ENCODE data around the gene CPNE1. TPM values are rescaled to one million over a fixed set of nuclear protein-coding genes. Genes with fewer than 3 reads are reported as not detected.

Gene CPNE1
- total RNA-seq, 2 experiments from 2014 or later, result 308 to 324 TPM

- intact Hi-C loops (cut with micrococcal nuclease), result no loop called here
- ATAC-seq (no peak), DNase-seq (no peak)
- Mint-ChIP-seq H3K4me1 (ENCODE audit: low read depth) (no peaks in the 10 kb centered on the region), H3K27me3 (peaks cover 7% of the 10 kb centered on the region), H3K27ac (no peak overlapping the region), H3K36me3 (ENCODE audit: low read depth) (no peaks in the 10 kb centered on the region), H3K9me3 (no peaks in the 10 kb centered on the region), H3K4me3 (no peak overlapping the region)
- POLR2A ChIA-PET, result interaction anchor here (0.6 kb wide), 2 partner anchors 105 to 232 kb away, joined by 3 read pairs; no protein-coding TSS in a partner anchor
- CTCF ChIA-PET, result no interaction called here
- no peak for TF ChIP-seq CTCF (IDR thresholded peaks at IDR 0.05)
These were observed 69.2 kb downstream of the CPNE1 start for GRCh38 chr20:35595456-35595855.

GRCh38 chr20:35592339-35592974 lies 72.2 kb downstream of the CPNE1 start:
- Mint-ChIP-seq H3K9me3 (no peaks in the 10 kb centered on the region), H3K27me3 (peaks cover 1% of the 10 kb centered on the region), H3K4me1 (ENCODE audit: low read depth) (no peaks in the 10 kb centered on the region), H3K4me3 (no peak overlapping the region), H3K27ac (no peak overlapping the region), H3K36me3 (ENCODE audit: low read depth) (no peaks in the 10 kb centered on the region)
- ATAC-seq (no peak), DNase-seq (no peak)
- no peak for TF ChIP-seq CTCF (IDR thresholded peaks at IDR 0.05)
- intact Hi-C loops (cut with micrococcal nuclease), result no loop called here
- POLR2A ChIA-PET, result no interaction called here
- CTCF ChIA-PET, result no interaction called here

GRCh38 chr20:35588397-35588796 lies 76.3 kb downstream of the CPNE1 start:
- intact Hi-C loops (cut with micrococcal nuclease), result no loop called here
- Mint-ChIP-seq H3K27me3 (no peaks in the 10 kb centered on the region), H3K36me3 (ENCODE audit: low read depth) (no peaks in the 10 kb centered on the region), H3K27ac (no peak overlapping the region), H3K4me1 (ENCODE audit: low read depth) (no peaks in the 10 kb centered on the region), H3K9me3 (no peaks in the 10 kb centered on the region), H3K4me3 (no peak overlapping the region)
- ATAC-seq, result no peak
- CTCF ChIA-PET, result no interaction called here
- POLR2A ChIA-PET, result no interaction called here
- no peak for DNase-seq
- TF ChIP-seq CTCF (IDR thresholded peaks at IDR 0.05), result no peak

GRCh38 chr20:35587436-35587835 lies 77.3 kb downstream of the CPNE1 start:
- H3K27ac Mint-ChIP-seq, result no peak overlapping the region
- H3K4me1 Mint-ChIP-seq (ENCODE audit: low read depth), result no peaks in the 10 kb centered on the region
- no peak for DNase-seq
- H3K4me3 Mint-ChIP-seq, result no peak overlapping the region
- TF ChIP-seq CTCF (IDR thresholded peaks at IDR 0.05), result no peak
- ChIA-PET CTCF (no interaction called here), POLR2A (no interaction called here)
- no peak for ATAC-seq
- H3K27me3 Mint-ChIP-seq, result no peaks in the 10 kb centered on the region
- H3K9me3 Mint-ChIP-seq, result no peaks in the 10 kb centered on the region
- no peaks in the 10 kb centered on the region for H3K36me3 Mint-ChIP-seq (ENCODE audit: low read depth)
- intact Hi-C loops (cut with micrococcal nuclease), result no loop called here

GRCh38 chr20:35586751-35587425 lies 77.8 kb downstream of the CPNE1 start:
- no peak overlapping the region for H3K4me3 Mint-ChIP-seq
- H3K27me3 Mint-ChIP-seq, result no peaks in the 10 kb centered on the region
- H3K9me3 Mint-ChIP-seq, result no peaks in the 10 kb centered on the region
- POLR2A ChIA-PET, result no interaction called here
- intact Hi-C loops (cut with micrococcal nuclease), result no loop called here
- DNase-seq (no peak), ATAC-seq (no peak)
- CTCF ChIA-PET, result no interaction called here
- no peaks in the 10 kb centered on the region for H3K4me1 Mint-ChIP-seq (ENCODE audit: low read depth)
- H3K36me3 Mint-ChIP-seq (ENCODE audit: low read depth), result no peaks in the 10 kb centered on the region
- no peak for TF ChIP-seq CTCF (IDR thresholded peaks at IDR 0.05)
- H3K27ac Mint-ChIP-seq, result no peak overlapping the region

Measured in activated CD8-positive, alpha-beta T cell treated with anti-CD3 and anti-CD28 coated beads for 36 hours (primary cell).